ENCODE data around the gene ASPSCR1. TPM values are rescaled to one million over a fixed set of nuclear protein-coding genes. Genes with fewer than 3 reads are reported as not detected.

The ASPSCR1 gene
- total RNA-seq, 4 donors from 2014 or later, result 11.7 to 24.4 (median 18.6) TPM

DNA sequence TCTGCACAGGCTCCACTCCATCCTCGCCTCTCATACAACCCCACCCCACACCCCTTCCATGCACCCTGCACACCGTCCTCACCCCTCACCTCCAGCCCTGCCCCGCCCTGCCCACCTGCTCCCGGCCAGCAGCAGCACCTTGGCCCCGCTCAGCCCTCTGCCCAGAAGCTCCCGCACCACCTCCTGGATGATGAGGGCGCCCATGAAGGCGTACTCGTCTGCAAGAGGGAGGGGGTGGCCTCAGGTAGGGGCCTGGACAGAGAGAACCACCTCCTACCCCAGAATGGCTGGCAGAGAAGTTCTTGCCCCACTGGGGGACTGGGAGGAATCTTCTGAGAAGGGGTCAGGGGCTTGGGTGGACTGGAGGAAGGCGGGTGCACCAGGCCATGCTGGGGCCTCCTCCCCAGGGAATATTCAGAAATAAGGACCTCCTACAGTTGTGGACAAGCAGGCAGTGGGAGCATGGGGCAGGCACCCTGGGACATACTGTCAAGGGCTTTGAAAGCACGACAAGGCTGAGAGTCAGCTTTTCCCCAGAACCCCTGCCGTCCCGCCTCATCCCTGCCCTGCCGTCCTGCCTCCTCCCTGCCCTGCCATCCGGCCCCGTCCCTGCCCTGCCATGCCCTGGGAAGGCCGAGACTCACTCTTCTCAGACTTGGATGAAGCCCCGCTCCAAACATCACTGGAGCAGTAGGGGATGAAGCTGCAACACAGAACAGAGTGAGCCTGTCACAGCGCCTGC, 19.6 kb upstream of the ASPSCR1 start:
- peaks cover 0 to 32% (median 9%) of the 10 kb centered on the region in 3 donors for H3K4me1 ChIP-seq
- 47% methylated on average over 2 of the region's 19 CpGs; no CpG with 5 or more reads in 1 of the 2 donors for WGBS, 2 donors (ENCODE audit: low coverage in 1 of 2)
- H3K4me3 ChIP-seq, result no peak overlapping the region
- H3K27me3 ChIP-seq, result peaks cover 100% of the 10 kb centered on the region
- H3K9me3 ChIP-seq, result no peaks in the 10 kb centered on the region
- H3K36me3 ChIP-seq, result no peaks in the 10 kb centered on the region
- TF ChIP-seq EP300 (IDR thresholded peaks at IDR 0.05), result no peak
- TF ChIP-seq, protein P1, sequence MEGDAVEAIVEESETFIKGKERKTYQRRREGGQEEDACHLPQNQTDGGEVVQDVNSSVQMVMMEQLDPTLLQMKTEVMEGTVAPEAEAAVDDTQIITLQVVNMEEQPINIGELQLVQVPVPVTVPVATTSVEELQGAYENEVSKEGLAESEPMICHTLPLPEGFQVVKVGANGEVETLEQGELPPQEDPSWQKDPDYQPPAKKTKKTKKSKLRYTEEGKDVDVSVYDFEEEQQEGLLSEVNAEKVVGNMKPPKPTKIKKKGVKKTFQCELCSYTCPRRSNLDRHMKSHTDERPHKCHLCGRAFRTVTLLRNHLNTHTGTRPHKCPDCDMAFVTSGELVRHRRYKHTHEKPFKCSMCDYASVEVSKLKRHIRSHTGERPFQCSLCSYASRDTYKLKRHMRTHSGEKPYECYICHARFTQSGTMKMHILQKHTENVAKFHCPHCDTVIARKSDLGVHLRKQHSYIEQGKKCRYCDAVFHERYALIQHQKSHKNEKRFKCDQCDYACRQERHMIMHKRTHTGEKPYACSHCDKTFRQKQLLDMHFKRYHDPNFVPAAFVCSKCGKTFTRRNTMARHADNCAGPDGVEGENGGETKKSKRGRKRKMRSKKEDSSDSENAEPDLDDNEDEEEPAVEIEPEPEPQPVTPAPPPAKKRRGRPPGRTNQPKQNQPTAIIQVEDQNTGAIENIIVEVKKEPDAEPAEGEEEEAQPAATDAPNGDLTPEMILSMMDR (IDR thresholded peaks at IDR 0.05), result no peak
- no peak for TF ChIP-seq POLR2A (IDR thresholded peaks at IDR 0.05)
- no peak for TF ChIP-seq POLR2AphosphoS5 (IDR thresholded peaks at IDR 0.05)
- H3K27ac ChIP-seq, result no peak overlapping the region
- no peak for ATAC-seq

DNA sequence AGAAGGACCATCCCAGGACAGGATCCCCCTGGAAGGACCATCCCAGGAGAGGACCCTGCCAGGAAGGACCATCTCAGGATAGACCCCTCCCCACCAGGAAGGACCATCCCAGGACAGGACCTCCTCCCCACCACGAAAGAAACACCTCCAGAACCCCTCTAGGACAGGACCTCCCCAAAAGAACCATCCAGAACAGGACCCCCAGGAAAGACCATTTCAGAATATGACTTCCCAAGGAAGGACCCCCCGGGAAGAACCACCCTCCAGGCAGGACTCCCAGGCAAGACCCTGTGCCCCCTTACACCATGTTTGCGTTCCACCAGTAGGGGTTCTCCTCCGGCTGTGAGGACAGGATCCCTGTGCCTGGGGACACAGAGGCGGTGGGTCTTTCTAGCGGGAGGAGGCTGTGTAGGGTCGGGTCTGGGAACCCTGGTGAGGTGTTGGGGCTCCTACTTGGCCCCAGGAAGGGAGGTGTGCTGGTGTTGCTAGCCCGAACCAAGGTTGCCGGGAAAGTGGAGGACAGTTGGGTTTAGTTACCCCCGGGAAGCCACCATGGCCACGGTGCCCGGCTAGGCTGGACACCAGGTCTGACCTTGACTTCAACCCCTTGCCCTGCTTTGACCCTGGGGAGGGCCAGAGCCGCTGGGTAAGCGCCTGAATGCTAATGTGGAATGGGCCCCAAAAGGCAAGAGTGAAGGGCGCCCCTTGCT, 18.6 kb upstream of the ASPSCR1 start:
- 61 to 100% methylated on average over 1 to 6 of the region's 15 CpGs for WGBS, 2 donors (ENCODE audit: low coverage in 1 of 2)
- H3K27ac ChIP-seq, result no peak overlapping the region
- TF ChIP-seq EP300 (IDR thresholded peaks at IDR 0.05), result no peak
- H3K4me1 ChIP-seq, result peaks cover 0 to 32% (median 9%) of the 10 kb centered on the region in 3 donors
- peak overlapping the region in 1 of 2 donors; percentile 49 for H3K4me3 ChIP-seq
- no peaks in the 10 kb centered on the region for H3K36me3 ChIP-seq
- peaks cover 100% of the 10 kb centered on the region for H3K27me3 ChIP-seq
- no peak for ATAC-seq
- no peaks in the 10 kb centered on the region for H3K9me3 ChIP-seq

DNA sequence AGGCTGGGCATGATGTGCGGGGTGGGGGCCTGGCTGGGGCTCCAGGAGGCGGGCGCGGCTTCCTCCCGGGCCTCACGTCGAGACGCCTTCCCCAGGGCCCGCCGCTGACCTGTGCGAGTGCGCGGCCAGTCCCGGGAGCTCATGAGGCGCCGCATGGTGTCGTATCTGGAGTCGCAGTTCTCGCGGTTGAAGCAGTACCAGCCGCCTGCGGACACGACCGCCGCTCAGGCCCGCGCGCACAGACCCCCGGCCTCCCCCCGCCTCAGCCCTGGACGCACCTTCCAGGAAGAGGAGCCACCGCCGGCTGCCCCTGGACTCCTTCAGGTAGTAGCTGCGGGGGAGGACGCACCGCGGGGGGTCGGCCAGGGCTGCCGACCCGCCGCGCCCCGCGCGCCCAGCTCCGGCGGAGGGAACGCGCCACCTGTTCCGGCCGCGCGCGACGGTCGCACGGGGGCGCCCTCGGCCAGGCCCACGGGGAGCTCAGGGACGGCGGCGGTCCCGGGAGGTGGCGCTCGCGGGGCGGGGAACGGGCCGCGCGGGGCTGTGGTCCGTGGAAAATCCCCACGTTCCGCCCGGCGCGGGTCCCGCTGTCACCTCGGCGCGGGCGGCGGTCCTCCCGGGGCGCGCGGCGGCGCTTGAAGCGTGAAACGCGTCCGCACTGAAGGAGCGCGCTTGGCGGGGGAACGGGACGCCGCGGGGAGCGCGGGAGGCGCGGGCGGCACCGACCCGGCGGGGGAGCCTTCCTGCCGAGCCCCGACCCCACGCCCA, 17.9 kb upstream of the ASPSCR1 start:
- H3K27me3 ChIP-seq, result peaks cover 100% of the 10 kb centered on the region
- H3K4me1 ChIP-seq, result peaks cover 0 to 32% (median 9%) of the 10 kb centered on the region in 3 donors
- H3K27ac ChIP-seq, result no peak overlapping the region
- H3K9me3 ChIP-seq, result no peaks in the 10 kb centered on the region
- H3K36me3 ChIP-seq, result no peaks in the 10 kb centered on the region
- H3K4me3 ChIP-seq, result peak overlapping the region; percentile 18 to 49
- no CpG with 5 or more reads among the region's 112 CpGs for WGBS, 2 donors (ENCODE audit: low coverage in 1 of 2)
- ATAC-seq, result peak; percentile 89
- no peak for TF ChIP-seq POLR2AphosphoS5 (IDR thresholded peaks at IDR 0.05)
- TF ChIP-seq, protein P1 (IDR thresholded peaks at IDR 0.05), result peak in 3 of 4 experiments; percentile 87 to 98 (median 97)

DNA sequence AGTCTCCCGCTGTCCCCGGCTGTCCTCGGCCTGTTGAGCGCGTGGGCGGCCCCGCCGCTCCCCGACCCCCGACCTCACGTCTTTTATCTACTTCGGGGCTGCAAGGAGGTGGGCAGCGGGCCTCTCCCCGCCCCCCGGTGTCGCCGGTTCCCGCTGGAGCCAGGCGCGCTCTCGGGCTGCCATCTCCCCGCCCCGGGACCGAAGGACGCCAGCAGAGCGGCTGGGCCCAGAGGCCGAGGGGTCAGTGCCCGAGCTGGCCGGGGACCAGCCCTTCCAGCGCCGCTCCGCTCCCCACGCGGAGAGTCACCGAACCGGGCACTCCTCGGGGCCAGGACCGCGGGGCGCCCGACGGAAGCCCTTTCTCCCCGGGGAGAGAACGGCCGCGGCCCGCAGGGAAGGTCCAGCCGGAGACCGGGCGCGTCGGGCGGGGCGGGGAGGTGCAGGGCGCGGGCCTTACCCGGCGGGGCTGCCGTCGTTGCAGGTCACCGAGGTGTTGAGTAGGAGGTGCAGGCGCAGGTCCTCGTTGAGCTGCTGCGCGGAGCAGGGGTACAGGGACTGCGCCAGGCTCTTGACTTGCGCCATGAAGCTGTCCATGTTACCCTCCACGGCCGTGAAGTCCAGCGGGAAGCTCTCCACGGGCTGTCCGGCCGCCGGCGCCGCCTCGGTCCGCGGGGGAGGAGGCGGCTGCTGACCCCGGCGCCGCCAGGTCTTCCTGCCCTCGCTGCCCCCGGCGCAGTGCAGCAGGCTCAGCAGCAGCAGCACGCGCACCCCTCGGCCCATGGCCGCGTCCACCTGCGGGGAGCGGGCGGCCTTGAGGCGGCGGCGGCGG, 17.1 kb upstream of the ASPSCR1 start:
- peak overlapping the region; percentile 18 to 49 for H3K4me3 ChIP-seq
- H3K36me3 ChIP-seq, result no peaks in the 10 kb centered on the region

More for the DNA sequence above, 17.1 kb upstream of the ASPSCR1 start:
- no peaks in the 10 kb centered on the region for H3K9me3 ChIP-seq
- peaks cover 94% of the 10 kb centered on the region for H3K27me3 ChIP-seq
- ATAC-seq, result no peak
- no peak overlapping the region for H3K27ac ChIP-seq
- no CpG with 5 or more reads among the region's 98 CpGs for WGBS, 2 donors (ENCODE audit: low coverage in 1 of 2)
- no peak for TF ChIP-seq POLR2A (IDR thresholded peaks at IDR 0.05)
- TF ChIP-seq POLR2AphosphoS5 (IDR thresholded peaks at IDR 0.05), result no peak
- no peak for TF ChIP-seq EP300 (IDR thresholded peaks at IDR 0.05)
- TF ChIP-seq, protein P1 (IDR thresholded peaks at IDR 0.05), result no peak
- H3K4me1 ChIP-seq, result peaks cover 0 to 32% (median 9%) of the 10 kb centered on the region in 3 donors

Measured in gastroesophageal sphincter (tissue), 4 donors.